ENCODE data around the gene TRIM67. TPM values are rescaled to one million over a fixed set of nuclear protein-coding genes. Genes with fewer than 3 reads are reported as not detected.

The TRIM67 gene
- total RNA-seq, 2 experiments from 2014 or later, result not detected

DNA sequence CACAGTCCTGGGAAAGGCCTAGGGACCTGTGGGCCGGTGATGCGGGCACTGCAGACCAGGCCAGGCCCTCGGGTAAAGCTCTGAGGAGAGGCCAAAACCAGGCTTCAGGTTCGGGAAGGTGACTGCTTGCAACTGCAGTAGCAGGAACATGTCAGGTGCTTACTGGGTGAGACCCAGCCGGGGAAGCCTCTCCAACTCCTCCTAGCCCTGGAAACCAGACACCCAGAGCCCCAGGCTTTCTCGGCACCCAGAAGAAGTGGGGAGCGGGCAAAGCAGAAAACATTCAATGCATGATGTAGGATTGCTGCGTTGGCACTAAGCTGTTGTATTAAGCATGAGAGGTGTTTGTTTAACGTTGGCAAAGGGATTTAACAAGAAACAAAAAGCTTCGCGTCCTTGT, 58.9 kb downstream of the TRIM67 start:
- POLR2A ChIA-PET, result no interaction called here
- Mint-ChIP-seq H3K36me3 (ENCODE audit: low read depth) (peaks cover 22% of the 10 kb centered on the region), H3K9me3 (no peaks in the 10 kb centered on the region), H3K4me3 (no peak overlapping the region), H3K27me3 (peaks cover 7% of the 10 kb centered on the region), H3K4me1 (no peaks in the 10 kb centered on the region), H3K27ac (no peak overlapping the region)
- CTCF ChIA-PET, result interaction anchor here (2.4 kb wide), 1 partner anchor 10 kb away, joined by 7 read pairs; no protein-coding TSS in a partner anchor
- DNase-seq, result no peak

DNA sequence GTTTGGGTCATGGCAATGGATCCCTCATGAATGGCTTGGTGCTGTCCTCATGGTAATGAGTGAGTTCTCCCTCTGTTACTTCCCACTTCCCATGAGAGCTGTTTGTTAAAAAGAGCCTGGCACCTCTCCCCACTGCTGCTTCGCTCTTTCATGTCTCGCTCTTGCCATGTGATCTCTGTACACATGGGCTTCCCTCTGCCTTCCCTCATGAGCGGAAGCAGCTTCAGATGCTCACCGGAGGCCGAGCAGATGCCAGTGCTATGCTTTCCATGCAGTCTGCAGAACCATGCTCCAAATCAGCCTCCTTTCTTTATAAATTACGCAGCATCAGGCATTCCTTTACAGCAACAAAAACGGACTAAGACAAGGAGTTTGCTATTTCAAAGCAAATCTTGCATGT, 64.3 kb downstream of the TRIM67 start:
- ChIA-PET CTCF (interaction anchor here (0.9 kb wide), 1 partner anchor 131 kb away, joined by 4 read pairs; no protein-coding TSS in a partner anchor), POLR2A (interaction anchor here (1.2 kb wide), 1 partner anchor 19 kb away, joined by 3 read pairs; no protein-coding TSS in a partner anchor)
- H3K9me3 Mint-ChIP-seq, result no peaks in the 10 kb centered on the region
- peaks cover 54% of the 10 kb centered on the region for H3K36me3 Mint-ChIP-seq (ENCODE audit: low read depth)
- no peaks in the 10 kb centered on the region for H3K27me3 Mint-ChIP-seq
- no peak overlapping the region for H3K4me3 Mint-ChIP-seq
- no peak overlapping the region for H3K27ac Mint-ChIP-seq
- DNase-seq, result no peak
- H3K4me1 Mint-ChIP-seq, result no peaks in the 10 kb centered on the region

DNA sequence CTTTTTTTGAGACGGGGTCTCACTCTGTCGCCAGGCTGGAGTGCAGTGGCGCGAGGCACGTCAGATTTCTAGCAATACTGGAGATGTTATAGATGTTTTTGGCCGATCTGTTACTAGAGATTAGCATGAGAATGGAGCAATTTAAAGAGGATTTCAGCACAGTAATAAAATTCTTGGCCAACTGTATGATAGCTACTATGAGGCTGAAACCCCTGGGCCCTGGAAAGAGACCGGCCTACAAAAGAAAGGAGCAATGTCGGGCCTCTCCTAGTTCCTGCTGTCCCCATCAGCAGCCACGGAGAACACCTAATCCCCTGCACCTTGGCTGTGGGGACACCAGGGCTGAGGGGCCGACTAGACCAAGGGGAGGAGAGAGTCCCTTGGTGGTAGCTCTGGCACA, 69.7 kb downstream of the TRIM67 start:
- Mint-ChIP-seq H3K27me3 (no peaks in the 10 kb centered on the region), H3K4me1 (peaks cover 13% of the 10 kb centered on the region), H3K4me3 (no peak overlapping the region), H3K9me3 (no peaks in the 10 kb centered on the region), H3K36me3 (ENCODE audit: low read depth) (peaks cover 52% of the 10 kb centered on the region), H3K27ac (no peak overlapping the region)
- DNase-seq, result no peak
- ChIA-PET CTCF (no interaction called here), POLR2A (interaction anchor here (1.2 kb wide), 1 partner anchor 10 kb away, joined by 4 read pairs; no protein-coding TSS in a partner anchor)

DNA sequence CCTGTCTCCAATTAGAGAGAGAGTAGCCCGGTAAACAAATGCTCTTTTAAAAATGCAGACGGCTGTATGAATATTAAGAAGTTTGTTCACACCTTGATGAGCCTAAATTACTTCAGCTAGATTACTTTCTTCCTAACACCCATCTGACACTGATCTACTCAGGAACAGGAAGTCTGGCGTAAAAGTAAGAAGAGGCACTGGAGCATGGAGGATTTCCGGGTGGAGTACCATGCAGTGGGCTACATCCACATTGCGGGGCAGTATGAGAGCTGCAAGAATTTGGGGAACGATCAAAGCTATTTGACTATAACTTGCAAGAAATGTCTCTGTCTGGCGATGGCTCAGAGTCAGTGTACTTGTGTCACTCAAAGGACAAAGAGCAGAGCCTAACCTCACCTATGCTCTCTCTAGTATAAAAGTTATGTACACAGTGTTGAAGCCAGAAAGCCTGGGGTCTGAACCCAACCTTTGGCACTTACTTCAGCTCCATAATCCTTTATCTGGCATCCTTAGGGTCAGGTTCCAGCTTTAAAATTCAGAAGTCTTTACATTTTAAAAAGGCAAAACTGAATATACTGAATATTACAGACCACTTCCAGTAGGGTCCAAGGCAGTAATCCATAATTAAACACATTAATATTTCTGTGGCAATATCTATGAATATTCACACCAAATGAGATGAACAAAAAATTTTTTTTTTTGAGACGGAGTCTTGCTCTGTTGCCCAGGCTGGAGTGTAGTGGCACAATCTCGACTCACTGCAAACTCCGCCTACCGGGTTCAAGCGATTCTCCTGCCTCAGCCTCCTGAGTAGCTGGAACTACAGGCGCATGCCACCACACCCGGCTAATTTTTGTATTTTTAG, 71.2 kb downstream of the TRIM67 start:
- peaks cover 54% of the 10 kb centered on the region for H3K36me3 Mint-ChIP-seq (ENCODE audit: low read depth)
- ChIA-PET CTCF (no interaction called here), POLR2A (interaction anchor here (1.6 kb wide), 1 partner anchor 9 kb away, joined by 9 read pairs; no protein-coding TSS in a partner anchor)
- no peaks in the 10 kb centered on the region for H3K9me3 Mint-ChIP-seq
- H3K4me1 Mint-ChIP-seq, result peaks cover 20% of the 10 kb centered on the region
- no peak overlapping the region for H3K27ac Mint-ChIP-seq
- H3K27me3 Mint-ChIP-seq, result no peaks in the 10 kb centered on the region
- DNase-seq, result no peak
- no peak overlapping the region for H3K4me3 Mint-ChIP-seq

DNA sequence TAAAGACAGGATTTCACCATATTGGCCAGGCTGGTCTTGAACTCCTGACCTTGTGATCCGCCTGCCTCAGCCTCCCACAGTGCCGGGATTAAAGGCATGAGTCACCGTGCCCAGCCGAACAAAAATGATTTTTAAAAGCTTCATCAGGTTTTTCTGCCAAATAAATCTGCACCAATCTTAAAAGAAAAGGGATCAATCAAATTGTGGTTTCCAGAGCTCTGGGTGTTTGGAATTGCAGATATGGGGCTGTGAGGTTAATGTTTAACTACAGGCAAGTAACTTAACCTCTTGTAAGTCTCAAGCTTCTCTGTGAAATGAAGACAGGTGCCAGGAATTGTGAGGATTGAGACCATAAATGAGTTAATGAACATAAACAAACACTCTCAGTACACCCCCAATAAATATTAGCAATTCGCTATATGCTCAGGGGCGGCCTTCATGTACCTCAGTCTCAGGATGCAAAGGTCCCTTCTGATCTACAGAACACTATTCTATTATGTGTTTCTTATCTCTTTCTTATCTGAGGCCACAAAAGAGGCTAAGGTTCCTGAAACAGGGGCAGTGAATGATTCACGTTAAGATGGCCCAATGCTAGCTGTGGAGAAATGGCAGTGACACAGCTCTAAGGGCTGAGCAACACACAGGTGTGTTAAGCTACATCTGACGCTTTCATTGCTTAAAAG, 72.0 kb downstream of the TRIM67 start:
- H3K36me3 Mint-ChIP-seq (ENCODE audit: low read depth), result peaks cover 58% of the 10 kb centered on the region
- H3K4me3 Mint-ChIP-seq, result no peak overlapping the region
- CTCF ChIA-PET, result interaction anchor here (0.6 kb wide), 1 partner anchor 248 kb away, joined by 3 read pairs; no protein-coding TSS in a partner anchor

DNA sequence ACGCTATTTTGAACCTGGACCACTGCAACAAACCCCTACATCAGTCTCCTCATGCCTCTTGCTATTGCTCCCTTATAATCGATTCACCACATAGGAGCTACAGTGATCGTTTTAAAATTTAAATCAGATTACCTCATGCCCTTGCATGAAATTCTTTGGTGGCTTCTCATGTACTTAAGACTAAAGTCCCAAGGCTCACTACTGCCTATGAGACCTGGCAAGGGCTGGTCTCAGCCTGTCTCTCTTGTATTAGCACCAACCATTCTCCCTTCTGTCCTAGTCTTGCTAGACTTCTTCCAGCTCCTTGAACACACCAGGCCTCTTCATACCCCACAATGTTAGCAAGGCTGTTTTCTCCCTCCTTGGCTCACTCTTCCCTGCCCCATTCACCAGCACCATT, 72.6 kb downstream of the TRIM67 start:
- no peak overlapping the region for H3K27ac Mint-ChIP-seq
- H3K4me1 Mint-ChIP-seq, result peaks cover 24% of the 10 kb centered on the region
- H3K36me3 Mint-ChIP-seq (ENCODE audit: low read depth), result peaks cover 61% of the 10 kb centered on the region
- ChIA-PET CTCF (interaction anchor here (0.6 kb wide), 1 partner anchor 249 kb away, joined by 3 read pairs; no protein-coding TSS in a partner anchor), POLR2A (no interaction called here)
- H3K27me3 Mint-ChIP-seq, result no peaks in the 10 kb centered on the region
- H3K4me3 Mint-ChIP-seq, result no peak overlapping the region
- no peaks in the 10 kb centered on the region for H3K9me3 Mint-ChIP-seq
- no peak for DNase-seq

More for the DNA sequence above, 72.0 kb downstream of the TRIM67 start:
- no peak for DNase-seq
- POLR2A ChIA-PET, result interaction anchor here (1.6 kb wide), 1 partner anchor 8 kb away, joined by 9 read pairs; no protein-coding TSS in a partner anchor
- H3K4me1 Mint-ChIP-seq, result peaks cover 23% of the 10 kb centered on the region
- H3K27ac Mint-ChIP-seq, result no peak overlapping the region
- H3K9me3 Mint-ChIP-seq, result no peaks in the 10 kb centered on the region
- no peaks in the 10 kb centered on the region for H3K27me3 Mint-ChIP-seq

DNA sequence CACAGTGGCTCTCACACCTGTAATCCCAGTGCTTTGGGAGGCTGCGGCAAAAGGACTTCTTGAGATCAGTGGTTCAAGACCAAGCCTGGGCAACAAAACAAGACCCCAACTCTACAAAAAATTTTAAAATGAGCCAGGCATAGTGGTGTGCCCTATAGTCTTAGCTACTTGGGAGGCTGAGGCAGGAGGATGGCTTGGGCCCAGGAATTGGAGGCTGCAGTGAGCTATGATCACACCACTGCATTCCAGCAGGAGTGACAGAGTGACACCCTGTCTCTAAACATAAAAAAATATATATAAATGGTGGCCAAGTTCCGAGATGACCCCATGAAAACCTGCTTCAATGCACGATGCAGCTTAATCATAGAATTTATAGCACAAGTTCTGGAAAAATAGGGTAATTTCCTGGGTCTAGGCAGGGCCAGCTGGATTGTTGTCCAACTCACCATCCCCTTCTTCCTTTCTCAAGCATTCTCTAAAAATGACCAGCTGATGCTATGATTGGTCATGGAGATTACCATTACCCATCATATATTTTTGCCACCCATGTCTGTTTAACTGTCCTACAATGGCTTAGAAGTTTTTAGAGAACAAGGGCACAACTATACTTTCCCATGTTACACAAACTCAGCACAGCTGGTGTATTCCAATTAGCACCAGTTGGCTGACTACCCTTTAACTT, 73.8 kb downstream of the TRIM67 start:
- ChIA-PET POLR2A (no interaction called here), CTCF (no interaction called here)
- Mint-ChIP-seq H3K36me3 (ENCODE audit: low read depth) (peaks cover 55% of the 10 kb centered on the region), H3K9me3 (no peaks in the 10 kb centered on the region), H3K27me3 (no peaks in the 10 kb centered on the region), H3K27ac (no peak overlapping the region), H3K4me1 (peaks cover 32% of the 10 kb centered on the region), H3K4me3 (no peak overlapping the region)
- DNase-seq, result no peak

DNA sequence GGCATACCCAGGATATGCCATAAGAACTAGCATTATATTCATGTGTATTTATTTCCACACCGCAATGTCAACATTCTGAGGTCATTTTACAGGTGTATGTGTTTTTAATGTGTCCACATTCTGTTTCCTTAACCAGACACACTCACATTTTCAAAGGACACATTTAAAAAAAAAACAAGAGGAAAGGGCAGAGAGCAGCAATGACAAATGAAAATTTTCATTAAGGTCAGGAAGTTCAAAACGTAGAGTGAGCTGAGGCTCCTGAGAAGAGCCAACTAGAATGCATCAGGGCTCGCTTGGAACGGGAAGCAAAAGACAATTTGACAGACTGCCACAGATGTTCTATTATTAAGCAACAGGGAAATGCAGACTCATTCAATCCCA, 74.3 kb downstream of the TRIM67 start:
- no peak for DNase-seq
- Mint-ChIP-seq H3K9me3 (no peaks in the 10 kb centered on the region), H3K36me3 (ENCODE audit: low read depth) (peaks cover 51% of the 10 kb centered on the region), H3K4me1 (peaks cover 32% of the 10 kb centered on the region), H3K27ac (no peak overlapping the region), H3K4me3 (no peak overlapping the region), H3K27me3 (no peaks in the 10 kb centered on the region)
- CTCF ChIA-PET, result no interaction called here
- POLR2A ChIA-PET, result interaction anchor here (1.0 kb wide), 1 partner anchor 102 kb away, joined by 3 read pairs; the partner anchor contains the start of genes EXOC8 and SPRTN

DNA sequence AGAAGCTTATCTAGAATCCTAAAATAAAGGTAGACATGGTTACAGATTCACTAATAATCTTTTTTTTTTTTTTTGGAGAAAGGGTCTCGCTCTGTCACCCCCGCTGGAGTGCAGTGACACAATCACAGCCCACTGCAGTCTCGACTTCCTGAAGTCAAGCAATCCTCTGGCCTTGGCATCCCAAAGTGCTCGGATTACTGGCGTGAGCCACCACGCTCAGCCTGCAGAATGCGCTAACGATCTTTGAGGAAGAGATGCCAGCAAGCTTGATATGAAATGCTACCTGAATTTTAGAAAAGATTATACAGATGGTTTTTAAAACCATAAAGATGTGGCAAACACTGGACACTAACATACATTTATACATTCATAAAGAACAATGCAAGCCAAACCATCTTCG, 75.1 kb downstream of the TRIM67 start:
- no peak overlapping the region for H3K27ac Mint-ChIP-seq
- H3K4me1 Mint-ChIP-seq, result peaks cover 34% of the 10 kb centered on the region
- H3K9me3 Mint-ChIP-seq, result no peaks in the 10 kb centered on the region
- ChIA-PET POLR2A (interaction anchor here (1.0 kb wide), 1 partner anchor 101 kb away, joined by 3 read pairs; the partner anchor contains the start of genes EXOC8 and SPRTN), CTCF (no interaction called here)
- no peak for DNase-seq
- H3K36me3 Mint-ChIP-seq (ENCODE audit: low read depth), result peaks cover 47% of the 10 kb centered on the region
- H3K4me3 Mint-ChIP-seq, result no peak overlapping the region
- H3K27me3 Mint-ChIP-seq, result no peaks in the 10 kb centered on the region

DNA sequence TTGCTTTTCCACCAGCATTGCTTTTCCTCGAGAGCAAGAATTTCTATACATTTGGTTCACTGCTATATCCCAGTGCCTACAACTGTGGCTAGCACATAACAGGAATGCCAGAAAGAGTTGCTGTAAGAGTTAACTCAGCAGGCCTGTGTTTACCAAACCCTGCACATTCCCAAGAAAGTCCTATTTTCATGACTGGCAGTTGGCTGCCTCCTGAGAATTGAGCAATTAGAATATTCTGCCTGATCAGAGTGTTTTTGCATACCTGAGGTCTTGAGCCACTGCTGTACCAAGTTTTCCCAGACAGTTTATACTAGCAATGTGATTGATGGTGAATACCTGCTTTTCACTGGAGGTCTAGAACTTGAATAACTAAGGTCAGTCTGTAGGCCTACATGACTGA, 76.4 kb downstream of the TRIM67 start:
- H3K27ac Mint-ChIP-seq, result no peak overlapping the region
- H3K36me3 Mint-ChIP-seq (ENCODE audit: low read depth), result peaks cover 42% of the 10 kb centered on the region
- ChIA-PET CTCF (no interaction called here), POLR2A (no interaction called here)
- H3K9me3 Mint-ChIP-seq, result no peaks in the 10 kb centered on the region
- no peak overlapping the region for H3K4me3 Mint-ChIP-seq
- no peaks in the 10 kb centered on the region for H3K27me3 Mint-ChIP-seq
- H3K4me1 Mint-ChIP-seq, result peaks cover 45% of the 10 kb centered on the region
- no peak for DNase-seq

DNA sequence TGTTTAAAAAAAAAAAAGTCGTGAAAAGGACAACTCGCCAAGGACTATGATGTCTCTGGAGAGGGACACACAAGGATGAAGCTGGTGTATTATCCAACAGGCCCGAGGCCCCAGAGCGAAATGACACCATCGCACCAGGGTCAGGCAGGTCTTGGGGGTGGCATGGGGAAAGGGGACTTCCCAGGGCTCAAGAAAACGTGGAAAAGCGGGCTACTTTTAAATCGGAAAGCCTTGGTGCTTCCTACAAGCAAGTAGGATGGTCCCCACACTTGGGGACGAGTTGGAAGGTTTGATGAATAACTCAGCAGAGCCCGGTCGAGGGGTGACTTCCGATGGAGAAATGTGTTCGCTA, 78.6 kb downstream of the TRIM67 start:
- H3K36me3 Mint-ChIP-seq (ENCODE audit: low read depth), result peaks cover 49% of the 10 kb centered on the region
- DNase-seq, result no peak

DNA sequence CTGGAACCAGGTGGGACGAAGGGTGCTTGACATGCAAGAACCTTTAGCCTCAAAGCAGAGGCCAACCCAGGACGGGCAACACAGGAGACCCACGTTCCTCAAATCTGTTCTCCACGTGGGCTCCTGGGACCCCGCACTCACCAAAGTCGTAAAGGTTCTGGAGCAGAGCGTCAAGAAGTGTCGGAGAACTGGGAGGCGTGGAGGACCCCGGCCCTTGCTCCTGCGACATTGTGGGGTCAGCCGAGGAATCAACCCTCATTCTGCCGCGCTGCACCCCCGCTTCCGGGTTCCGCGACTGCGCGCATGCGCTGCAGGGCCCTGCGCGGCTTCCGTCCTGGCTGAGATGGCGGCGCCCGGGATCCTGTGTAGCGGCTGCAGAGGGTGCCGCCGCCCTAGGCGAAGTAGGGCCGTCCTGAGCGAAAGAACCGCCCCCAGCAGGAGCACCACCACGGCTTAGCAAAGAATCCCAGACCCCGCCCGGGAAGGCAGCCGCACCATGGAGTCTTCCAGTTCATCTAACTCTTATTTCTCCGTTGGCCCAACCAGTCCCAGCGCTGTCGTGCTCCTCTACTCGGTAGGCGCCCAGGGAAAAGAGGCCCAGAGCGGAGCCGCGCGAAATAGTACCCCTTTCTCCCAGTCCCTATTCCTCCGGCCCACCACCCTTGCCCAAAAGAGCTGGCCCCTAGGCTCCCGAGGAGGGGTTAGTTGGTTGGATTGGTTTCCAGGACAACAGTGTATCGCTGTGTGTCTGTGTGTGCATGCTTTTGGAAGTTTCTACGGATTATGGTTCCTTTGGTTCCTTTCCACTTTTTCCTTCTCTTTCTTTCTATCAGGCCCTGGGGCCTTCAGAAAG, 79.3 kb downstream of the TRIM67 start, which contains the start of gene GNPAT:
GNPAT (plus strand) TSS at position 330 of the 853 bp plus-strand sequence; CDS start at position 497, 167 bp downstream.
- ChIA-PET POLR2A (interaction anchor here (0.7 to 2.1 kb wide), 14 partner anchors 8 to 372 kb away, joined by 3 to 36 read pairs (median 4); partner anchors contain the start of genes EGLN1, EXOC8, FAM89A and SPRTN), CTCF (interaction anchor here (0.6 to 2.1 kb wide), 8 partner anchors 9 to 598 kb away, joined by 3 to 9 read pairs (median 4); partner anchors contain the start of genes EXOC8 and SPRTN)
- peak; percentile 91 for DNase-seq
- Mint-ChIP-seq H3K9me3 (no peaks in the 10 kb centered on the region), H3K4me3 (peak within 1 kb of the TSS; percentile 85), H3K27me3 (no peaks in the 10 kb centered on the region), H3K4me1 (peaks cover 50% of the 10 kb centered on the region), H3K27ac (peak within 1 kb of the TSS; percentile 83), H3K36me3 (ENCODE audit: low read depth) (peaks cover 49% of the 10 kb centered on the region)

More for the DNA sequence above, 78.6 kb downstream of the TRIM67 start:
- Mint-ChIP-seq H3K9me3 (no peaks in the 10 kb centered on the region), H3K27ac (peak overlapping the region; percentile 83), H3K4me1 (peaks cover 52% of the 10 kb centered on the region), H3K4me3 (peak overlapping the region; percentile 85), H3K27me3 (no peaks in the 10 kb centered on the region)
- ChIA-PET CTCF (interaction anchor here (1.0 to 1.9 kb wide), 3 partner anchors 94 to 363 kb away, joined by 3 to 9 read pairs (median 3); partner anchors contain the start of genes EXOC8 and SPRTN), POLR2A (interaction anchor here (0.9 to 1.1 kb wide), 3 partner anchors 25 to 99 kb away, joined by 3 to 6 read pairs (median 3); partner anchors contain the start of genes EXOC8 and SPRTN)
